Colonic mucosa (tissue), 4 donors: Measurements from ENCODE around the gene RPH3AL. TPM values are rescaled to one million over a fixed set of nuclear protein-coding genes. Genes with fewer than 3 reads are reported as not detected.
"Not testable (repeated sequence)": the region's sequence is repeated elsewhere in the genome, so short reads cannot be mapped to it uniquely, and the experiment has no call there.

Source experiments
- DNase-seq: peaks from one replicate; pipeline ENCODE4 v3.0.0-alpha.2; 2020
- H3K27ac ChIP-seq: fragments of 200-600 bp; one replicate; pipeline ENCODE4 v1.8.0; 2021
- H3K27me3 ChIP-seq: fragments of 200-600 bp; one replicate; pipeline ENCODE4 v1.8.0; 2021
- H3K36me3 ChIP-seq: fragments of 200-600 bp; one replicate; pipeline ENCODE4 v1.8.0; 2021
- H3K4me1 ChIP-seq: fragments of 200-600 bp; one replicate; pipeline ENCODE4 v1.8.0; 2021; ENCODE audit warnings: mild to moderate bottlenecking
- H3K4me3 ChIP-seq: fragments of 200-600 bp; one replicate; pipeline ENCODE4 v1.8.0; 2021
- H3K9ac ChIP-seq, 2 donors: one replicate each; pipeline ENCODE4 v1.7.0; 2013; ENCODE audit warnings: control low read depth in 2 of 2, low read depth in 2 of 2, low read length in 2 of 2
- H3K9me3 ChIP-seq: fragments of 200-600 bp; one replicate; pipeline ENCODE4 v1.8.0; 2021
- intact Hi-C: fragments of 100-400 bp; cut with DNase I; formaldehyde crosslinking; loops from one replicate; pipeline ENCODE4 v1.14.1; 2022
- total RNA-seq, 2 donors: library from RNA; stranded (reverse); fragmentation: NEBNext Ultra II Directional in 1 of 2; extraction: Animal tissue kit (Norgen Biotek cat#: 25700) in 1 of 2; gene quantifications; one replicate each; pipeline ENCODE4 v1.2.1, GENCODE V29; 2021
- TF ChIP-seq, protein P1 (sequence below): fragments of 200-600 bp; IDR thresholded peaks from one replicate; pipeline ENCODE4 v1.8.0; 2022; ENCODE audit warnings: antibody characterized with exemption, mild to moderate bottlenecking
- donor health status: healthy.
- donor health status: DM: no; HTN: no; CAD: no.
- donor health status: DM: no; HTN: no; CAD: no.

The RPH3AL gene
- total RNA-seq, 2 donors from 2014 or later, result 14.9 to 34.2 TPM

DNA sequence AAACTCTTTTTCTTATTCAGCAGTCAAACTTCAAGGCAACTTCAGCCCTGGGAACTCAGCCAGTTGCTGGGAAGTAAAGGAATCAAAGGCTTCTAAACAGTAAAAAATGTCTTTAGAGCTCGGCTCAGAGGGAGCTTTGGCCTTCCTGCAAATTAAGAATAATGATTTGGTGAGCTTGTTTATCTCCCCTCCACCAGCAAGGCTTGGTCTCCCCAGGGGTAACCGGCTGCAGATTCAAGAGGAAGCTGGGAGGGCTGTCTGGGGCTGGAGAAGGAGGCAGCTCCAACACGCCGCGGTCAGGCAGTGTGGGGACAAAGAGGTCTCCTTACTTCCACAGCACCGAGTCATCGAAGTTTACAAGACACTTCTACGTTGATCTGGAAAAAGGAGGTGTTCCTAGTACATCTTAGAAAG lies 153.4 kb downstream of the RPH3AL start:
- no peaks in the 10 kb centered on the region for H3K27me3 ChIP-seq
- H3K9ac ChIP-seq, result no peak overlapping the region
- TF ChIP-seq, protein P1, sequence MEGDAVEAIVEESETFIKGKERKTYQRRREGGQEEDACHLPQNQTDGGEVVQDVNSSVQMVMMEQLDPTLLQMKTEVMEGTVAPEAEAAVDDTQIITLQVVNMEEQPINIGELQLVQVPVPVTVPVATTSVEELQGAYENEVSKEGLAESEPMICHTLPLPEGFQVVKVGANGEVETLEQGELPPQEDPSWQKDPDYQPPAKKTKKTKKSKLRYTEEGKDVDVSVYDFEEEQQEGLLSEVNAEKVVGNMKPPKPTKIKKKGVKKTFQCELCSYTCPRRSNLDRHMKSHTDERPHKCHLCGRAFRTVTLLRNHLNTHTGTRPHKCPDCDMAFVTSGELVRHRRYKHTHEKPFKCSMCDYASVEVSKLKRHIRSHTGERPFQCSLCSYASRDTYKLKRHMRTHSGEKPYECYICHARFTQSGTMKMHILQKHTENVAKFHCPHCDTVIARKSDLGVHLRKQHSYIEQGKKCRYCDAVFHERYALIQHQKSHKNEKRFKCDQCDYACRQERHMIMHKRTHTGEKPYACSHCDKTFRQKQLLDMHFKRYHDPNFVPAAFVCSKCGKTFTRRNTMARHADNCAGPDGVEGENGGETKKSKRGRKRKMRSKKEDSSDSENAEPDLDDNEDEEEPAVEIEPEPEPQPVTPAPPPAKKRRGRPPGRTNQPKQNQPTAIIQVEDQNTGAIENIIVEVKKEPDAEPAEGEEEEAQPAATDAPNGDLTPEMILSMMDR, result no peak
- no peak overlapping the region for H3K4me3 ChIP-seq
- H3K9me3 ChIP-seq, result no peaks in the 10 kb centered on the region
- H3K27ac ChIP-seq, result no peak overlapping the region
- H3K36me3 ChIP-seq, result no peaks in the 10 kb centered on the region
- DNase-seq, result no peak
- intact Hi-C loops, result no loop called here
- no peaks in the 10 kb centered on the region for H3K4me1 ChIP-seq

DNA sequence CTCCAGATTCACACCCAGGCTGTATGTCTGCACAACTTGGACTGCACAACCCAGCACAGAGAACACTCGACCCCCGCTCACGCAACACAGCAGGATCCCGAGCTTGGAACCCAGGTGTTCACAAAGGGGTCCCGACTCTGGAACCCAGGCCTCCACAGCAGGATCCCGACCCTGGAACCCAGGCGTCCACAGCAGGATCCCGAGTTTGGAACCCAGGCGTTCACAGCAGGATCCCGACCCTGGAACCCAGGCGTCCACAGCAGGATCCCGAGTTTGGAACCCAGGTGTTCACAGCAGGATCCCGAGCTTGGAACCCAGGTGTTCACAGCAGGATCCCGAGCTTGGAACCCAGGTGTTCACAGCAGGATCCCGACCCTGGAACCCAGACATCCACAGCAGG lies 154.4 kb downstream of the RPH3AL start:
- DNase-seq, H3K9me3 ChIP-seq, H3K4me3 ChIP-seq, H3K4me1 ChIP-seq, H3K27me3 ChIP-seq, H3K36me3 ChIP-seq, H3K9ac ChIP-seq, H3K27ac ChIP-seq, intact Hi-C loops: not testable (repeated sequence)

DNA sequence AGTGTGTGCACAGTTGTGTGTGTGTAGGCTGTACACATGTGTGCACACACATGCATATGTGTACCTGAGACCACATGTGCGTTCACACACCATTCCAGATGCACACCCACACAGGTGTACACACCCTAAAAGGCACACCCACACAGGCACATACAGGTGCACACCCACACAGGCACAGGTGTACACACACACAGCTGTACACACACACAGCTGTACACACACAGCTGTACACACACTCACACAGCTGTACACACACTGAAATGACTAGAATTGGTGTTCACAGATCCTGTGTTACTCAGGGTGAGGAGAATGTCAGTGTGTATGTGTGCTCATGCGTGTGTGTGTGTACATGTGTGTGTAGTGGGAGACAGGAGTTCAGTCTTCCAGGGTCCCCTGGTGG lies 155.3 kb downstream of the RPH3AL start:
- H3K27me3 ChIP-seq, result no peaks in the 10 kb centered on the region
- no peak overlapping the region for H3K9ac ChIP-seq
- no peaks in the 10 kb centered on the region for H3K9me3 ChIP-seq
- no peak overlapping the region for H3K27ac ChIP-seq
- H3K36me3 ChIP-seq, result no peaks in the 10 kb centered on the region
- intact Hi-C loops, result no loop called here
- TF ChIP-seq, protein P1, result no peak
- DNase-seq, result no peak
- no peaks in the 10 kb centered on the region for H3K4me1 ChIP-seq
- no peak overlapping the region for H3K4me3 ChIP-seq

DNA sequence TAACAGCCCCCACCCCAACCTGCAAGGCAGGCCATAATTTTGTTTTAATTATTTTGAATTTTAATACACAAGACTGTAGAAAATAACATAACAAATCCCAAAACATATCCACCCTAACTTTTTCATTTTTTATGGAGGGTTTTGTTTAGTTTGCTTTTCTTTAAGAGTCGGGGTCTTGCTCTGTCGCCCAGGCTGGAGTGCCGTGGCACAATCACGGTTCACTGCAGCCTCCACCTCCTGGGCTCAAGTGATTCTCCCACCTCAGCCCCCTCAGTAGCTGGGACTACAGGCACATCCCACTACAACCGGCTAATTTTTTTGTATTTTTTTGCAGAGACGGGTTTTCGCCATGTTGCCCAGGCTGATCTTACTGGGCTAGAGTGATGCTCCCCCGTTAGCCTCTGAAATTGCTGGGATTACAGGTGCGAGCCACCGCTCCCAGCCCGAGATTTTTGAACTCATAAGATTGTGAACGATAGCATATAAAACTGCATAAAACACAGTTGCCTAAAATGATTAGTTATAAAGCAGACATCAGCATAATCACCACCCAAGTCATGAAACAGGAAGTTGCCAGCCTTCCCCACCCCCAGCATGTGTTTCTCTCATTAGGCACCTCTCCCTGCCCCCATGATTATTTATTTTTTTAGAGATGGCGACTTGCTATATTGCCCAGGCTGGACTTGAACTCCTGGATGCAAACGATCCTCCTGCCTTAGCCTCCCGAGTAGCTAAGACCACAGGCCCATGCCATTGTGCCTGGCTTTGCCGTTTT lies 157.6 kb downstream of the RPH3AL start:
- TF ChIP-seq, protein P1, result no peak
- Histone ChIP-seq H3K36me3 (no peaks in the 10 kb centered on the region), H3K4me1 (no peaks in the 10 kb centered on the region), H3K9ac (no peak overlapping the region), H3K4me3 (no peak overlapping the region), H3K9me3 (no peaks in the 10 kb centered on the region), H3K27ac (no peak overlapping the region), H3K27me3 (no peaks in the 10 kb centered on the region)
- intact Hi-C loops, result no loop called here
- no peak for DNase-seq

DNA sequence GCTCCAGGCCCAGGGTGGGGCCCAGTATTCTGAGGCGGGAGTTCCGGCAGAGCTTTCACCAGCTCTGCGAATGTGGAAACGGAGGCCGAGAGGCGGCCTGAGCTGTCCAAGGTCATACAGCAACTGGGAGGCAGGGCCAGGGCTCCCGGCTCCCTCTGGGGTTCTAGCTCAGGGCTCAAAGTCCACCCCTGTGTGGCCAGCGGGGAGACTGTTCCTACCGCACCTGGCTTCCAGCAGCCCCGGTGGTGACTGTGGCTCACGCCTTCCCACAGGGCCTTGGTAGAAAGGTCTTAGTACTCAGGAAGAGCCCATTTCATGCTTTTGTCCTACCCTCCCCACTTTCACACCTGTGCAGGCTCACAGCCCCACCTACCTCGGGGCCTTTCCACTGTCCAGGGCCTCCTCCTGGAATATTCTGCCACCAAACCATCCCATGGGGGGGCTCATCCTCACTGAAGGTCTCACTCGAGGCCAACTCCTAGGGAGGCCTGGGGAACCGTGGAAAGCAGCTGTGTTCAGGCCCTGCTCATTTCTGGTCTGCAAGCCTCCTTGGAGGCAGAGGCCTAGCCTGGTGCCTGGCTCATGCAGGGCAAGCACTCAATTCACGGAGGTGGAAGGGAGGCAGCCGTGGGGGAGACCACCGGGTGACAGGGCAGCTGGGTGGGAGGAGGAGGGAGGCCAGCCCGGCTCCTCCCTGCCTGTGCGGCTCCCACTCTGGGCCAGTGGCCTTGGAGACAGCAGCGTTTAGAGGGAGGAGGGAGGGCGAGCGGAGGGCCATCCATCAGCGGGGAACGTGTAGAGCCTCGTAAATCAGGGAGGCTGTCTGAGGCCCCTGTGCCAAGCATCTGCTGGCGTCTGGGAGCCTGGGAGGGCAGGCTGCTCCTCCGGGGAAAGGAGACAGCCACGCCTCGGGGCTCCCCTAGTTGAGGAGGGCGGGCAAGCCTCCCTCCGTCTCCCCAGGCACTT lies 158.5 kb downstream of the RPH3AL start:
- Histone ChIP-seq H3K36me3 (no peaks in the 10 kb centered on the region), H3K4me3 (no peak overlapping the region), H3K9ac (no peak overlapping the region), H3K4me1 (no peaks in the 10 kb centered on the region), H3K9me3 (no peaks in the 10 kb centered on the region), H3K27me3 (no peaks in the 10 kb centered on the region), H3K27ac (no peak overlapping the region)
- TF ChIP-seq, protein P1, result no peak
- intact Hi-C loops, result no loop called here
- DNase-seq, result no peak
